ENCODE measurements around the gene GYPA.
A peak's percentile ranks its signal among the peaks of the same experiment; 100 is the strongest.
"Not testable (repeated sequence)": the region's sequence is repeated elsewhere in the genome, so short reads cannot be mapped to it uniquely, and the experiment has no call there.

GYPA gene

GRCh38 chr4:144140594-144141295 is at the start of gene GYPA:
GYPA (minus strand) TSS chr4:144140718; CDS start chr4:144140635, 83 bp downstream.
- H3K36me3 Mint-ChIP-seq; DNase-seq; H3K4me3 Mint-ChIP-seq; H3K27ac Mint-ChIP-seq; H3K4me1 Mint-ChIP-seq; H3K9me3 Mint-ChIP-seq; ATAC-seq (replicated peaks); H3K27me3 Mint-ChIP-seq: not testable (repeated sequence)

GRCh38 chr4:144190009-144190408 is 49.5 kb upstream of the GYPA start:
- no peak for ATAC-seq (replicated peaks)
- no peaks in the 10 kb centered on the region for H3K36me3 Mint-ChIP-seq

DNA sequence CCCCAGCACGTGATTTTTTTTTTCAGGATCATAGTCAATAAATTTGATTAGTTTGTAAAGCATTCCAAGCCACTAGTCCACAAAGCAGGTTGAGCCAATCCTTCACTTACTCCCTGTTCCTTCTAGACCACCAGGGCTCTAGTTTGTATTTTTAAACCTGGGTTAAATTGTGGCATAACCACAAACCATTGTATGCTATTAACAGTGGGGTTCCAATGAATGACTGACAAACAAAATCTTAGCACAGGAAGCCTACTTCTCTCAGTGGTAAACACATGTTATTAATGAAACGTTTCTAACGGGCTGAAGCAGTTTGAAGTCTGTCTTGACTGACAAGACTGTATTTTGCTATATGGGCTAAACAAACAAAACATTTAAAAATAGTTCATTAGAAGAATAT is 48.6 kb upstream of the GYPA start:
- Mint-ChIP-seq H3K4me3 (no peak overlapping the region), H3K27ac (no peak overlapping the region), H3K9me3 (no peaks in the 10 kb centered on the region), H3K4me1 (no peaks in the 10 kb centered on the region), H3K27me3 (no peaks in the 10 kb centered on the region), H3K36me3 (no peaks in the 10 kb centered on the region)
- DNase-seq (no peak), ATAC-seq (replicated peaks) (no peak)

More at GRCh38 chr4:144190009-144190408, 49.5 kb upstream of the GYPA start:
- DNase-seq: no peak
- peaks cover 1 to 3% of the 10 kb centered on the region in 2 donors for H3K9me3 Mint-ChIP-seq
- no peak overlapping the region for H3K4me3 Mint-ChIP-seq
- no peak overlapping the region for H3K27ac Mint-ChIP-seq
- no peaks in the 10 kb centered on the region for H3K27me3 Mint-ChIP-seq
- no peaks in the 10 kb centered on the region for H3K4me1 Mint-ChIP-seq

GRCh38 chr4:144185086-144185485 is 44.6 kb upstream of the GYPA start:
- Mint-ChIP-seq H3K4me3 (no peak overlapping the region), H3K27ac (no peak overlapping the region), H3K4me1 (peaks cover 14 to 19% of the 10 kb centered on the region in 2 donors), H3K36me3 (no peaks in the 10 kb centered on the region), H3K9me3 (no peaks in the 10 kb centered on the region), H3K27me3 (no peaks in the 10 kb centered on the region)
- ATAC-seq (replicated peaks) (no peak), DNase-seq (no peak)

- no peak overlapping the region for H3K27ac Mint-ChIP-seq
- no peak overlapping the region for H3K4me3 Mint-ChIP-seq
- no peaks in the 10 kb centered on the region for H3K9me3 Mint-ChIP-seq
Measured at GRCh38 chr4:144183165-144183564, 42.6 kb upstream of the GYPA start.

DNA sequence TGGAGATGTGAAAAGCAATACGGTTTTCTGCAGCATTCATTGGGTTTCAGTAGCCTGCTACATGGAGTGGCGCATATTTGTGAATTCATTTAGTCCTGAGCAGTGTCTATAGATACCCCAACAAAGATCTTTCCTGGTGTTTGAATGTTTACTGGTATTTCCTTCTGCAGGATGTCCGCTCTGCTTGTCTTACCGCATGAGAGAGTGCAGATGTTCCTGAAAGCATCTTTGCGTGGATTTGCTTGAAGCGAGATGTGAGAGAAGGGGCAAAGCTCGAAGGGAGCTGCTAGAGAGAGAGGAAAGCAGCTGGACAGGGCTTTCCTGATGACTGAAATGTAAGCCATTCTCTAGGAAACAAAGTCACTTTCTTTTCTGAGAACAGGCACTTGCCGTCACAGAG is 40.9 kb upstream of the GYPA start:
- DNase-seq: no peak
- no peak overlapping the region for H3K27ac Mint-ChIP-seq
- peaks cover 17 to 26% of the 10 kb centered on the region in 2 donors for H3K4me1 Mint-ChIP-seq
- H3K27me3 Mint-ChIP-seq: no peaks in the 10 kb centered on the region
- ATAC-seq (replicated peaks): peak; percentile 7 to 36
- H3K9me3 Mint-ChIP-seq: no peaks in the 10 kb centered on the region
- no peak overlapping the region for H3K4me3 Mint-ChIP-seq
- H3K36me3 Mint-ChIP-seq: no peaks in the 10 kb centered on the region

More at GRCh38 chr4:144183165-144183564, 42.6 kb upstream of the GYPA start:
- Mint-ChIP-seq H3K27me3 (no peaks in the 10 kb centered on the region), H3K4me1 (peaks cover 17 to 26% of the 10 kb centered on the region in 2 donors), H3K36me3 (no peaks in the 10 kb centered on the region)
- ATAC-seq (replicated peaks) (peak in 1 of 2 donors; percentile 22), DNase-seq (no peak)

DNA sequence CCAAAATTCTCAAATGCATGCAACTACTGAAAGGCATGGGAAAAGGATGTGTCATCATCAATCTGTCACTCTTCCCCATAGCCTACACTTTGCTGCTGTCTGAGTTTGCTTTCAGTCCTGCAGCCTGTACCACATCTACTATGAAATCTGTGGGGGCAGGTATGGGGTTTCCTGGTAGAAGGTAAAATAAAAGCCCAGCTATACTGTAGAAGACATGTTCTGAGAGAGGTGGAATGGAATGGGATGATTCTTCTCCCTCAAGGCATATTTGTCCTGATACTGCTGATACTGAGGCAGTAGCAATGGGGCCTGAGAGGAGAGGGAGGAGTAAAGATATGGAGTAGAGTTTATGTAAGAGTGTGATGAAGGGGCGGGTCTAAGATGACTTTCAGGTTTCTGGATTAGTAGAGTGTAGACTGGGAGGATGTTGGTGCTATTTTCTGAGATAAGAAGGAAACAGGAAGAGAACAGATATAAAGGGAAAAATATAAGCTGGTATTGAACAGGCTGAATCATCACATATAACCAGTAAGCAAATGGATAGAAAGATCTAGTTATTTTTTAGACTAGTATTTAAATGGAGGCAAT is 38.7 kb upstream of the GYPA start:
- no peak overlapping the region for H3K4me3 Mint-ChIP-seq
- H3K9me3 Mint-ChIP-seq: no peaks in the 10 kb centered on the region
- no peaks in the 10 kb centered on the region for H3K36me3 Mint-ChIP-seq
- peaks cover 21 to 26% of the 10 kb centered on the region in 2 donors for H3K4me1 Mint-ChIP-seq
- no peak for ATAC-seq (replicated peaks)
- no peak for DNase-seq
- H3K27ac Mint-ChIP-seq: no peak overlapping the region
- H3K27me3 Mint-ChIP-seq: no peaks in the 10 kb centered on the region

DNA sequence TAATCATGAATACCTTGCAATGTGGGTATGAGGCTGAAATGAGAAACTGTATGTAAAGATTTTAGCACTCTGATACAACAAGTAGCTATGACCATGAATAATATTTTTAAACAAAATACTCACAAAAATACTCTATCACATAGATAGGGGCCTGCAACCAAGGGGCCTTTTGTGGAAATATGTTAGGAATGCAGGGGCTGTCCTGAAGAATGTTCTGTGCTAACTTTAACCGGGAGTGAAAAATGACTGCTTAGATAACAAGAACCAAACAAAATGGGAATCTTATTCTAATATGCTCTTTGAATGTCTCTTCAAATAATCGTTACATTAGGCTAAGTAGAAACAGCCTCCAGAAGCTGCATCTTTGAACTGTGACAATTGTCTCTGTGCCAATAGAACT is 37.9 kb upstream of the GYPA start:
- ATAC-seq (replicated peaks) (no peak), DNase-seq (no peak)
- Mint-ChIP-seq H3K9me3 (no peaks in the 10 kb centered on the region), H3K4me3 (no peak overlapping the region), H3K4me1 (peaks cover 19 to 23% of the 10 kb centered on the region in 2 donors), H3K27ac (no peak overlapping the region), H3K27me3 (no peaks in the 10 kb centered on the region), H3K36me3 (no peaks in the 10 kb centered on the region)

GRCh38 chr4:144176476-144176875 is 36.0 kb upstream of the GYPA start:
- Mint-ChIP-seq H3K4me3 (no peak overlapping the region), H3K9me3 (no peaks in the 10 kb centered on the region), H3K36me3 (no peaks in the 10 kb centered on the region), H3K4me1 (peaks cover 11% of the 10 kb centered on the region in 2 donors), H3K27me3 (no peaks in the 10 kb centered on the region), H3K27ac (no peak overlapping the region)
- no peak for ATAC-seq (replicated peaks)
- no peak for DNase-seq

DNA sequence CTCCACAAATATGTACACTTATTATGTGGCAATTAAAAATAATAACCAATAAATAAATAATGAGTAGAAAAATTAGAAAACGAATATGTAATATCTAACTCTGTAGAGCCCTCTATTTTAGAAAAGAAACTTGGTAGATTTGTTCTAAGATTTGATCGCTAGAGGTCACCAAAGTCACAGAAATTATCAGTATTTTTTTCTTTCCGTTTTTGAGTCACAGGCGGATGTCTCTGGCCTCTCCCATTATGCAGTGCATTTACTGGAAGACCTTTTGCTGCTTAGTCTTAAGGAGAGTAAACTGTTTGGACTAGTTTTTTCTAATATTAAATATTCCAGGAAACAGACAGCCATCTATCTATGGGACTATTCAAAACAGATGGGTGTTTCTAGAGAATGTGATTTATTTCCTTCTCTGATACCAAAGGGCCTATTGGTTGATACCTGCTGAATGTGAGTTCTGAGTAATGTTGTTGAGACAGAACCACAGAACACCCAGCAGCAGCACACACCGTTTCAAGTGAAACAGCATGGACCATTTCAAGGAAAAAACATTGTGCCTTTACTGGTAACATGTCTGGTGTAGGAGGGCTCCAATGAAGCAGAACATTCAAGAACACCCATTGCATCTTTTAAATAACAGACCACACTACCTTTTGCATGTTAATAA is 34.0 kb upstream of the GYPA start:
- H3K4me3 Mint-ChIP-seq: no peak overlapping the region
- no peak for DNase-seq
- ATAC-seq (replicated peaks): peak; percentile 83
- H3K27me3 Mint-ChIP-seq: peaks cover 0 to 4% of the 10 kb centered on the region in 2 donors
- no peaks in the 10 kb centered on the region for H3K36me3 Mint-ChIP-seq
- peaks cover 6 to 7% of the 10 kb centered on the region in 2 donors for H3K4me1 Mint-ChIP-seq
- no peak overlapping the region for H3K27ac Mint-ChIP-seq
- no peaks in the 10 kb centered on the region for H3K9me3 Mint-ChIP-seq

GRCh38 chr4:144171697-144172096 is 31.2 kb upstream of the GYPA start:
- peaks cover 0 to 4% of the 10 kb centered on the region in 2 donors for H3K27me3 Mint-ChIP-seq
- no peak overlapping the region for H3K27ac Mint-ChIP-seq
- H3K36me3 Mint-ChIP-seq: no peaks in the 10 kb centered on the region
- ATAC-seq (replicated peaks): no peak
- H3K9me3 Mint-ChIP-seq: no peaks in the 10 kb centered on the region
- peaks cover 0 to 4% of the 10 kb centered on the region in 2 donors for H3K4me1 Mint-ChIP-seq
- DNase-seq: no peak
- no peak overlapping the region for H3K4me3 Mint-ChIP-seq

- Mint-ChIP-seq H3K9me3 (peaks cover 0 to 2% of the 10 kb centered on the region in 2 donors), H3K36me3 (no peaks in the 10 kb centered on the region), H3K4me3 (no peak overlapping the region), H3K27me3 (peaks cover 0 to 4% of the 10 kb centered on the region in 2 donors), H3K4me1 (no peaks in the 10 kb centered on the region), H3K27ac (no peak overlapping the region)
- DNase-seq (no peak), ATAC-seq (replicated peaks) (no peak)
Measured at GRCh38 chr4:144169211-144169610, 28.7 kb upstream of the GYPA start.

- no peaks in the 10 kb centered on the region for H3K36me3 Mint-ChIP-seq
- H3K4me1 Mint-ChIP-seq: no peaks in the 10 kb centered on the region
- H3K27ac Mint-ChIP-seq: no peak overlapping the region
- ATAC-seq (replicated peaks): no peak
- H3K27me3 Mint-ChIP-seq: peaks cover 0 to 5% of the 10 kb centered on the region in 2 donors
- no peak for DNase-seq
- H3K4me3 Mint-ChIP-seq: no peak overlapping the region
- peaks cover 4 to 8% of the 10 kb centered on the region in 2 donors for H3K9me3 Mint-ChIP-seq
Measured at GRCh38 chr4:144154044-144154443, 13.5 kb upstream of the GYPA start.

DNA sequence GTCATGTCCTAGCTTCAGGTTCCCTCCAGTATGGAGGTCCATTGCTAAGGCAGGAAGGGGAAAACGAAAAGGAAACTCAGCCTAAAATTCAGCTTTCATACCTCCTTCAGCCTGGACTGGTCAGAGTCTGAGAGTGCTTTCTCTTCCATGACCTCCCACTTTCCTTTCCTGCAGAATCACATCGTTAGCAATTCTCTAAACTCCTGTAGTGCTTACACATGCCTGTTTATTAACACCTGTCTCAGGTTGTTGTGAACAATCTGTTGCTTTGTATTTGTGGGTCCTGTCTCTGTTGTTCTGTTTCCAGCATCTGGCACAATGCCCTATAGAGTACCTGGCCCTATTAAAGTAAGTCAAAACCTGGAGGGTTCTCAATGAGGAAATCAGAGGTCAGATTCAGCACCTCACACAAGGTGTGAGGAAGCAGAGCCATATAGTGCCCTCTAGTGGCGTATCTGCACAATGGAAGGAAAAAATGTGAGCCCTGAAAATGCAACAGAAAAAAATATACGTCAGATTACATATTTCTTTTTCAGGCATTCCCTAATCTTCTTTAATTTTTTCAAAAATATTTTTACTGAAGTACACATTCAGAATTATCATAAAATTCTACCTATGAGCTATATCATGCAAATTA is 2.3 kb upstream of the GYPA start:
- peak; percentile 70 to 73 for ATAC-seq (replicated peaks)
- H3K4me1 Mint-ChIP-seq, H3K9me3 Mint-ChIP-seq, H3K36me3 Mint-ChIP-seq, H3K27me3 Mint-ChIP-seq, DNase-seq, H3K4me3 Mint-ChIP-seq, H3K27ac Mint-ChIP-seq: not testable (repeated sequence)
